SK-N-MC (cell line): ENCODE measurements around the gene AP4M1.

ENCODE experiments used
- EZH2 ChIP-seq: fragments of 200-600 bp; sonication (generic); IDR thresholded peaks from one replicate; pipeline ENCODE4 v1.6.1; 2017; ENCODE audit warnings: antibody characterized with exemption
- POLR2AphosphoS5 ChIP-seq: IDR thresholded peaks from 2 replicates; pipeline ENCODE4 v1.6.1; 2012; ENCODE audit warnings: mild to moderate bottlenecking, low read depth, low read length, borderline replicate concordance

GRCh38 chr7:100071018-100071723 is 30.3 kb upstream of the AP4M1 start:
- TF ChIP-seq POLR2AphosphoS5: no peak; the same call in 1 of the 2 replicates
- TF ChIP-seq EZH2: no peak
